GM21786 (cell line): ENCODE results near the gene CYP2D6.
"Not testable (repeated sequence)": the region's sequence is repeated elsewhere in the genome, so short reads cannot be mapped to it uniquely, and the experiment has no call there.

Experiments used
- ATAC-seq: cut with Tn5 transposase; IDR thresholded peaks from one replicate; pipeline ENCODE4 v1.9.1; 2021; ENCODE audit not compliant: unreplicated experiment

CYP2D6 gene

GRCh38 chr22:42158456-42159132, 28.0 kb upstream of the CYP2D6 start:
- no peak for ATAC-seq

- ATAC-seq = no peak
These were observed 26.0 kb upstream of the CYP2D6 start for GRCh38 chr22:42156598-42156997.

DNA sequence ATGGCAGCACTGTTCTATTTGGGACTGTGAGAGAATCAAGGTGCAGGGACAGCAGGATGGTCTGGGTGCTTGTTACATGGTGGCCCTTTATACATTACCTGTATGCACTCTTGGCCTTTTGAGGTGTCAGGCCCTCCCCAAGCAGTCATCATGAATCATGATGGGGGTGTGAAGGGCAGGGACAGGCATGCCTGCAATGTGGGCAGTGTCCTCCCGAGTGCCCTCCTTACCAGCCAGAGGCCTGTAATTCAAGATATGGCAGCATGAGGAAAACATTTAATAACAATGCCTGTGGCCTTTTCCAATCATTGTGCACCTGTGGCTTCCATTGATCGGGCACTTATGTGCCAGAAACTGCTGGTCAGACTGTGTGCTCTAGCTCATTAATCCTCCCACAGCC, 25.5 kb upstream of the CYP2D6 start:
- no peak for ATAC-seq

GRCh38 chr22:42155053-42155543, 24.5 kb upstream of the CYP2D6 start:
- no peak for ATAC-seq

DNA sequence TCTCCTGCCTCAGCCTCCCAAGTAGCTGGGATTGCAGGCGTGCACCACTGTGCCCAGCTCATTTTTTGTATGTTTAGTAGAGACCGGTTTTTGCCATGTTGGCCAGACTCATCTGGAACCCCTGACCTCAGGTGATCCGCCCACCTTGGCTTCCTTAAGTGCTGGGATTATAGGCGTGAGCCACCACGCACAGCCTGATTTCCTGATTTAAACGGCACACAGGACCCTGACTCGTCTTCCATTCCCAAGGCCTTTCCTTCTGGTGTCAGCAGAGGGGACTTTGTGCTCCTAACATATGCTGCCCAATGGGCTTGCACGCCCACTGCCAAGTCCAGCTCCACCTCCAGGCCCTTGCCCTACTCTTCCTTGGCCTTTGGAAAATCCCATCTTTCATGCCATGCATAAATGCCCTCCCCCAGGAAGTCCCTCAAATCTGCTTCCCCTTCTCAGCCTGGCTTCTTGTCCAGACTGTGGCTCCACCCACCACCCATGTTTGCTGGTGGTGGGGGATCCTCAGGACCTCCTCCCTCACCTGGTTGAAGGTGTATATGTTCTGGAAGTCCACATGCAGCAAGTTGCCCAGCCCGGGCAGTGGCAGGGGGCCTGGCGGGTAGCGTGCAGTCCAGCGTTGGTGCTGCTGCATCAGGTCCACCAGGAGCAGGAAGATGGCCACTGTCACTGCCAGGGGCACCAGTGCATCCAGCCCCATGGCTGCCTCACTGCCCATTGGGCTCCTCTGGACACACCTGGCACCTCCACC, 23.9 kb upstream of the CYP2D6 start:
- no peak for ATAC-seq

DNA sequence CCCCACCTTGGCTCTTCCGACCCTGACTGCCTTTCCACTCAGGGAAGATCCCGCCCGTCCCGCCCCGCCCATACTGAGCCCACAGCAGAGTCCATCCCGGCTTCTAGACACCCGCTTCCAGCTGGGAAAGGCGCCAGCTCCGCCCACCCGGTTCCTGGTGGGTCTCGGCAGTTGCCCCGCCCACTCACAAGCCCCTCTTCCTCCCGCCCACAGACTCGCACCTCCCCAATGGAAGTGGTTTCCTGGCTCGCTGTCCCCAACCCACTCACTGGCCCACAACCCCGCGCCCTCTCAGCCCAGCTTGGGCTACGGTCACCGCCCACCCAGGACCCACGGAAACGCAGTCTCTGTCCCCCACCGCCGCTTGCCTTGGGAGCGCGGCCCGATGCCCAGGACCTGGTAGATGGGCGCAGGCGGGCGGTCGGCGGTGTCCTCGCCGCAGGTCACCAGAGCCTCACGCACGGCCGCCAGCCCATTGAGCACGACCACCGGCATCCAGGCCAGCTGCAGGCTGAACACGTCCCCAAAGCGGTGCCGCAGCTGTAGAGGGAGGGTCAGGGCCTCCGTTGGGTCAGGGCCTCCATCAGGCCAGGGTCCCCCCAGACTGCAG, 22.2 kb upstream of the CYP2D6 start:
- no peak for ATAC-seq

DNA sequence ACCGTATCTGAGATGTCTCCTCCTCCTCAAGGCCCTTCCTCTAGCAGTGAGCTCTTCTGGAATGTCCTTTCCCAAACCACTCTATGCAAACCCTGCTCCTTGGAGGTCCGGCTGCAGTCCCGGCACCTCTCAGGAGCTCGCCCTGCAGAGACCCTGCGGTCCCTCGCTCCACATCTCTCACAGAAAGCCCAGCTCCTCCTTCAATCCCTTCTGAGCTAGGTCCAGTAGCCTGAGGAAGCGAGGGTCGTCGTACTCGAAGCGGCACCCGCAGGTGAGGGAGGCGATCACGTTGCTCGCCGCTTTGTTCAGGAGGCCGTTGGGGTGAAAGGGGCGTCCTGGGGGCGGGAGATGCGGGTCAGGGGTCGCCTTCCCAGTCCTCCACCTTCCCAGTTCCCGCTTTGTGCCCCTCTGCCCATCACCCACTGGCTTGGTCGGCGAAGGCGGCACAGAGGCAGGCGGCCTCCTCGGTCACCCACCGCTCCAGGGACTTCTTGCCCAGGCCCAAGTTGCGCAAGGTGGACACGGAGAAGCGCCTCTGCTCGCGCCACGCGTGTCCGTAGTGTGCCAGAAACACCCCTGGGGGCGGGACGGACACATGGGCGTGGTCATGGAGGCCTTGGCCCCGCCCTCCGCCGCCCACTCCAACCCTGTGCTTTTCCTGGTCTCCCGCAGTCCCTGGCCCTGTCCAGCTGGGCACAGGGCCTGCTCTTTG, 21.5 kb upstream of the CYP2D6 start:
- no peak for ATAC-seq

- ATAC-seq = no peak
These were observed 20.3 kb upstream of the CYP2D6 start for GRCh38 chr22:42150727-42151590.

DNA sequence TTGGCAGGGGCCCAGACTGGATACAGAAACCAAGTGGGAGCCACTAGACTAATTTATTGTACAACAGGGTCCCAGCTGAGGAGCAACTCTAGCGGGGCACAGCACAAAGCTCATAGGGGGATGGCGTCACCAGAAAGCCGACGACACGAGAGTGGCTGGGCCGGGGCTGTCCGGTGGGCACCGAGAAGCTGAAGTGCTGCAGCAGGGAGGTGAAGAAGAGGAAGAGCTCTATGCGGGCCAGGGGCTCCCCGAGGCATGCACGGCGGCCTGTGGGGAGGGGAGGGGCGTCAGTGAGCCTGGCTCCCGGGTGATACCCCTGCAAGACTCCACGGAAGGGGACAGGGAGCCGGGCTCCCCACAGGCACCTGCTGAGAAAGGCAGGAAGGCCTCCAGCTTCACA, 19.2 kb upstream of the CYP2D6 start:
- not testable (repeated sequence) for ATAC-seq

DNA sequence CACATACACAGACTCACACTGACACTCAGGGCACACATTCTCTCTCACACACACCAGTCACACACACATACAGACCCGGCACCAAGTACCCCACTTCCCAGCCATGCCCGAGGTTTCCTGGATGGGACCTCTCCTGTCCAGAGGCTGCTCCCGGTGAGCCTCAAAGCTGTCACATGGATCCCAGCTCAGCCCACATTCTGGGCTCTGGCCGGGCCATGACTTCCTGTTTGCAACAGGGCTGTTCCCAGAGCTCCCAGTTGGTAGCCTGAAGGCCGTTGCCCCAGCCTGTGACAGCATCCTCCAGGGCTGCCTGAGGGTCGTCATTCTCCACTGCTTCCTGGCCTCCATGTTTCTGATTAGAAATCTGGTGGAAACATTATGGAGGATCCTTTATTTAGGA, 14.6 kb upstream of the CYP2D6 start:
- no peak for ATAC-seq

DNA sequence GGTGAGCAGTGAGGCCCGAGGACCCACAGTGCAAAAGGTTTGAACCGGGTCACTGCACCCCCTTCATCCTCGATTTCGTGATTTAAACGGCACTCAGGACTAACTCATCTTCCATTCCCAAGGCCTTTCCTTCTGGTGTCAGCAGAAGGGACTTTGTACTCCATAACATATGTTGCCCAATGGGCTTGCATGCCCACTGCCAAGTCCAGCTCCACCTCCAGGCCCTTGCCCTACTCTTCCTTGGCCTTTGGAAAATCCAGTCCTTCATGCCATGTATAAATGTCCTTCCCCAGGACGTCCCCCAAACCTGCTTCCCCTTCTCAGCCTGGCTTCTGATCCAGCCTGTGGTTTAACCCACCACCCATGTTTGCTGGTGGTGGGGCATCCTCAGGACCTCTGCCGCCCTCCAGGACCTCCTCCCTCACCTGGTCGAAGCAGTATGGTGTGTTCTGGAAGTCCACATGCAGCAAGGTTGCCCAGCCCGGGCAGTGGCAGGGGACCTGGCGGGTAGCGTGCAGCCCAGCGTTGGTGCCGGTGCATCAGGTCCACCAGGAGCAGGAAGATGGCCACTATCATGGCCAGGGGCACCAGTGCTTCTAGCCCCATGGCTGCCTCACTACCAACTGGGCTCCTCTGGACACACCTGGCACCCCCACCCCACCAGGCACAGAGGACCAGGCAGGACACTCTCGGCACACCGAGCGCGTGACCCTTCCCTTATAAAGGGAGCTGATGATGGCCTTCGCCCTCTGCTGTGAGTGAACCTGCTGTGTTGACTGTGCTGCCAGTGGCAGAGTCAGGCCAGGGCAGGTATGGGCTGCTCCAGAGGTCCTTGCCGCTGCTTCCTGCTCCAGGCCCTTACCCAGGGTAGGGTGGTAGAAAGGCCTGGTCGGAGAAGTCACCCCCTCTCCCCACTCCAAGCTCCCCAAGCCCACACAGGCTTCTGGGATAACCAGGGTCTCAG, 13.5 kb upstream of the CYP2D6 start:
- ATAC-seq = not testable (repeated sequence)

DNA sequence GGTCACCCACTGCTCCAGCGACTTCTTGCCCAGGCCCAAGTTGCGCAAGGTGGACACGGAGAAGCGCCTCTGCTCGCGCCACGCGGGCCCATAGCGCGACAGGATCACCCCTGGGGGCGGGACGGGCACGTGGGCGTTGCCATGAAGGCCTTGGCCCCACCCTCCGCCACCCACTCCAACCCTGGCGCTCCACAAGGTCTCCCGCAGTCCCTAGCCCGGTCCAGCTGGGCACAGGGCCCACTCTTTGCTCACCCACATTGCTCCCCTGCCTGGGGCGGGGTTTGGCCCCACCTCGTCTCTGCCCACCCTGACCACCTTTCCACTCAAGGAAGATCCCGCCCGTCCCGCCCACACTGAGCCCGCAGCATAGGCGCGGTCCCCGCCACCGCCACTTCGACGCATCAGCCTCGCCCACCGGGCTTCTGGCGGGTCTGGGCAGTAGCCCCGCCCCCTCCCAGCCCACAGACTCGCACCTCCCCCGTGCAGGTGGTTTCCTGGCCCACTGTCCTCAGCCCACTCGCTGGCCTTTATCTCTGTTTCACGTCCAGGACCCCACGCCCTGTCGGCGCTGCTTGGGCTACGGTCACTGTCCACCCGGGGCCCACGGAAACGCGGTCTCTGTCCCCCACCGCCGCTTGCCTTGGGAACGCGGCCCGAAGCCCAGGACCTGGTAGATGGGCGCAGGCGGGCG, 12.3 kb upstream of the CYP2D6 start:
- ATAC-seq = no peak

DNA sequence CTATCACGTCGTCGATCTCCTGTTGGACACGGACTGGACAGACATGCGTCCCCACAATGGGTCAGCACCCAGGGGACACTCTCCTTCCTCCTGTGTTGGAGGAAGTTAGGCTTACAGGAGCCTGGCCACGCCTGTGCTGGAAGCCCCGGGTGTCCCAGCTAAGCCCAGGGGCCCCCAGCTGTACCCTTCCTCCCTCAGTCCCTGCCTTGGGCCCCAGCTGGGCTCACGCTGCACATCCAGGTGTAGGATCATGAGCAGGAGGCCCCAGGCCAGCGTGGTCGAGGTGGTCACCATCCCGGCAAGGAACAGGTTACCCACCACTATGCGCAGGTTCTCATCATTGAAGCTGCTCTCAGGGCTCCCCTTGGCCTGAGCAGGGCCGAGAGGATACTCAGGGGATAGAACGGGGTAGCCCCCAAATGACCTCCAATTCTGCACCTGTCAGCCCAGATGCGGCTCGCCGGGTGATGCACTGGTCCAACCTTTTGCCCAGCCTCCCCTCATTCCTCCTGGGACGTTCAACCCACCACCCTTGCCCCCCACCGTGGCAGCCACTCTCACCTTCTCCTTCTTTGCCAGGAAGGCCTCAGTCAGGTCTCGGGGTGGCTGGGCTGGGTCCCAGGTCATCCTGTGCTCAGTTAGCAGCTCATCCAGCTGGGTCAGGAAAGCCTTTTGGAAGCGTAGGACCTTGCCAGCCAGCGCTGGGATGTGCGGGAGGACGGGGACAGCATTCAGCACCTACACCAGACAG, 10.9 kb upstream of the CYP2D6 start:
- ATAC-seq = not testable (repeated sequence)

- not testable (repeated sequence) for ATAC-seq
These were observed 9.5 kb upstream of the CYP2D6 start for GRCh38 chr22:42140153-42140552.

DNA sequence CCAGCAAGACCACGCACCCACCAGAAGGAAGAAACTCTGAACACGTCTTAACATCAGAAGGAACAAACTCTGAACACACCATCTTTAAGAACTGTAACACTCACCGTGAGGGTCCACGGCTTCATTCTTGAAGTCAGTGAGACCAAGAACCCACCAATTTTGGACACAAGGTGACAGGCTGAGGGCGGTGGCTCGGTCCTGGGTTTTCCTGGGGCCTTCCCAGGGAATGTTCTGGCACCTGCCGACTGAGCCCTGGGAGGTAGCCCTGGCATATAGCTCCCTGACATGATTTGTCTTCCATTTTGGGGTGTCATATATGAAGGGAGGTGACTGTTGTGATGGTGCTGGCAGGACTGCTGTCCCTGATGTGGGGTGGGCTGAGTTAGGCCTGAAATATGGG, 8.9 kb upstream of the CYP2D6 start:
- ATAC-seq = not testable (repeated sequence)

GRCh38 chr22:42138972-42139371, 8.4 kb upstream of the CYP2D6 start:
- ATAC-seq = no peak

DNA sequence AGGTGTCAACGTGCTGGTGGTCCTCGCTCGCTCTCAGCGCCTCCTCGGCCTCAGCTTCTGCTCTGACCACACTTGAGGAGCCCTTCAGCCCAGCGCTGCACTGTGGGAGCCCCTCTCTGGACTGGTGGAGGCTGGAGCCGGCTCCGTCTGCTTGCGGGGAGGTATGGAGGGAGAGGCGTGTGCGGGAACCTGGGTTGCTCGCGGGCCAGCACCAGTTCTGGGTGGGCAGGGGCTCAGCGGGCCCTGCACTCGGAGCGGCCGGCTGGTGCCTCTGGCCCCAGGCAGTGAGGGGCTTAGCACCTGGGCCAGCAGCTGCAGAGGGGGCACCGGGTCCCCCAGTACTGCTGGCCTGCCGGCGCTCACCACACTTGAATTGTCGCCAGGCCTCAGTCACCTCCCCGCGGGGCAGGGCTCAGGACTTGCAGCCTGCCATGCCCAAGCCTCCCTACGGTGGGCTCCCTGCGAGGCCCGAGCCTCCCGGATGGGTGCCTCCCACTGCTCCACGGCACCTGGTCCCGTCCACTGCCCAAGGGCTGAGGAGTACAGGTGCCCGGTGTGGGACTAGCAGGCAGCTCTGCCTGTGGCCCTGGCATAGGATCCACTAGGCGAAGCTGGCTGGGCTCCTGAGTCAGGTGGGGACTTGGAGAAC, 7.6 kb upstream of the CYP2D6 start:
- no peak for ATAC-seq
